Astrocyte (in vitro differentiated cells and primary cell): ENCODE results near the gene DDX4. TPM values are rescaled to one million over a fixed set of nuclear protein-coding genes. Genes with fewer than 3 reads are reported as not detected.

Experiments
- DNase-seq: peaks from one replicate; pipeline ENCODE4 v3.0.0-alpha.2; 2010; ENCODE audit warnings: low read depth
- FAIRE-seq: peaks from 2 replicates; lab custom pipeline; 2011; peaks lifted over from hg19 to GRCh38; lab: Jason Lieb, UNC
- H2AFZ ChIP-seq: 2 replicates; pipeline ENCODE4 v1.6.0; 2012; ENCODE audit warnings: low read depth, low read length, inconsistent platforms
- H3K27ac ChIP-seq: 2 replicates; pipeline ENCODE4 v1.5.1; 2011; ENCODE audit warnings: low read depth, low read length, inconsistent platforms
- H3K27me3 ChIP-seq: 2 replicates; pipeline ENCODE4 v1.6.0; 2011; ENCODE audit warnings: low read length, inconsistent platforms; ENCODE audit not compliant: insufficient read depth
- H3K36me3 ChIP-seq: 2 replicates; pipeline ENCODE4 v1.5.1; 2011; ENCODE audit warnings: low read length, inconsistent platforms; ENCODE audit not compliant: insufficient read depth
- H3K4me1 ChIP-seq: 2 replicates; pipeline ENCODE4 v1.5.1; 2011; ENCODE audit warnings: low read length, inconsistent platforms; ENCODE audit not compliant: insufficient read depth
- H3K4me2 ChIP-seq: 2 replicates; pipeline ENCODE4 v1.6.0; 2012; ENCODE audit warnings: low read length, inconsistent platforms
- H3K4me3 ChIP-seq: 2 replicates; pipeline ENCODE4 v1.5.1; 2011; ENCODE audit warnings: low read depth, mild to moderate bottlenecking, low read length, inconsistent platforms; ENCODE audit not compliant: insufficient read depth
- H3K79me2 ChIP-seq: 2 replicates; pipeline ENCODE4 v1.6.0; 2012; ENCODE audit warnings: mild to moderate bottlenecking, low read length, inconsistent platforms; ENCODE audit not compliant: insufficient read depth
- H3K9ac ChIP-seq: 2 replicates; pipeline ENCODE4 v1.6.0; 2012; ENCODE audit warnings: mild to moderate bottlenecking, low read length, inconsistent platforms
- H3K9me3 ChIP-seq: 2 replicates; pipeline ENCODE4 v1.5.1; 2012; ENCODE audit warnings: low read depth, mild to moderate bottlenecking, low read length, inconsistent platforms; ENCODE audit not compliant: insufficient read depth
- H4K20me1 ChIP-seq: 2 replicates; pipeline ENCODE4 v1.6.0; 2012; ENCODE audit warnings: low read length, inconsistent platforms; ENCODE audit not compliant: insufficient read depth
- H3K27ac Mint-ChIP-seq: one replicate; pipeline ENCODE4 v1.8.0; 2021; ENCODE audit warnings: mild to moderate bottlenecking, mixed read lengths; ENCODE audit not compliant: unreplicated experiment
- H3K27me3 Mint-ChIP-seq: one replicate; pipeline ENCODE4 v1.8.0; 2021; ENCODE audit warnings: low read depth, mixed read lengths; ENCODE audit not compliant: unreplicated experiment
- H3K36me3 Mint-ChIP-seq: one replicate; pipeline ENCODE4 v1.8.0; 2021; ENCODE audit warnings: low read depth, mixed read lengths; ENCODE audit not compliant: unreplicated experiment
- H3K4me1 Mint-ChIP-seq: one replicate; pipeline ENCODE4 v1.8.0; 2021; ENCODE audit warnings: low read depth, mixed read lengths; ENCODE audit not compliant: unreplicated experiment
- H3K4me3 Mint-ChIP-seq: one replicate; pipeline ENCODE4 v1.8.0; 2021; ENCODE audit warnings: mild to moderate bottlenecking, moderate library complexity, mixed read lengths; ENCODE audit not compliant: unreplicated experiment
- H3K9me3 Mint-ChIP-seq: one replicate; pipeline ENCODE4 v1.8.0; 2021; ENCODE audit warnings: mild to moderate bottlenecking, mixed read lengths; ENCODE audit not compliant: unreplicated experiment
- EZH2 ChIP-seq: IDR thresholded peaks from 2 replicates; pipeline ENCODE4 v1.6.1; 2012; ENCODE audit warnings: mild to moderate bottlenecking, low read length, inconsistent platforms; ENCODE audit not compliant: insufficient read depth
- total RNA-seq: library from RNA; stranded (reverse); gene quantifications from 2 replicates; pipeline ENCODE4 v1.2.1, GENCODE V29; 2021
- TF ChIP-seq, protein P1 (sequence below): IDR thresholded peaks from 2 replicates; pipeline ENCODE4 v1.5.1; 2011; ENCODE audit warnings: low read depth, mild to moderate bottlenecking, inconsistent platforms, low read length, moderate library complexity; ENCODE audit not compliant: insufficient read depth

DDX4 gene
- total RNA-seq, 1 donor from 2014 or later: not detected

DNA sequence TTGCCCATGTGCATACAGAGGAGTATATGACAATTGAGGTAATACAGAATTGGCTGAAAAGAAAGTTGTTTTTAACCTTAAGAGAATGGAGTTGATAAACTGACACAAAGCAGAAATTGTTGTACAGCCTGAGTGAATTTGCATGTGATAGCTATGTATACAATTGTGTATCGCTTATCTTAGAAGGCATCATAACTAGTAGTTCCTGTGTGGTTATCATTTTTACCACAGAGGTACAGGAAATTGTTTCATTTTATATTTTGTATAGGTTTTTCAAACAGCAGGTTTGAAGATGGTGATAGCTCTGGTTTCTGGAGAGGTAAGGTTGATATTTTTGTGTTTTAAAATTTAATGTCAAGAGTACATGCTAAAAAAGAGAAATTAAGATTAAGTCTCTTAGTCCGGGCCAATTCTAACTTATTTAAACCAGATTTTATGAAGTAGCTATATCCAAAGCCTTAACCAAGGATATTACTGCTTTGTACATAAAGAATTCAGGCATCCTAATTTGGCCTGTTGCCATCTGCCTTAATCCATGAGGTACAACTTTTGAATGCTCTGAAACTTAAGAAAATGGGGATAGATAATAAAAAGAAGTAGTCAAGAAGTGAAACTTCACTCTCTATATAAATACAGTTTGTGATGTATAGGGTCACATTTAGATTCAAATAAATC, 26.0 kb downstream of the DDX4 start:
- Histone ChIP-seq H3K9me3 (no peaks in the 10 kb centered on the region), H3K27me3 (no peaks in the 10 kb centered on the region), H3K36me3 (no peaks in the 10 kb centered on the region), H3K79me2 (no peaks in the 10 kb centered on the region), H3K4me1 (no peaks in the 10 kb centered on the region), H3K9ac (no peak overlapping the region), H4K20me1 (no peaks in the 10 kb centered on the region), H2AFZ (no peak overlapping the region), H3K4me2 (no peak overlapping the region), H3K27ac (no peak overlapping the region), H3K4me3 (no peak overlapping the region)
- Mint-ChIP-seq H3K27me3 (no peaks in the 10 kb centered on the region), H3K27ac (no peak overlapping the region), H3K4me3 (no peak overlapping the region), H3K4me1 (no peaks in the 10 kb centered on the region), H3K9me3 (no peaks in the 10 kb centered on the region), H3K36me3 (no peaks in the 10 kb centered on the region)
- FAIRE-seq (no peak), DNase-seq (no peak)
- no peak for TF ChIP-seq EZH2
- TF ChIP-seq, protein P1, sequence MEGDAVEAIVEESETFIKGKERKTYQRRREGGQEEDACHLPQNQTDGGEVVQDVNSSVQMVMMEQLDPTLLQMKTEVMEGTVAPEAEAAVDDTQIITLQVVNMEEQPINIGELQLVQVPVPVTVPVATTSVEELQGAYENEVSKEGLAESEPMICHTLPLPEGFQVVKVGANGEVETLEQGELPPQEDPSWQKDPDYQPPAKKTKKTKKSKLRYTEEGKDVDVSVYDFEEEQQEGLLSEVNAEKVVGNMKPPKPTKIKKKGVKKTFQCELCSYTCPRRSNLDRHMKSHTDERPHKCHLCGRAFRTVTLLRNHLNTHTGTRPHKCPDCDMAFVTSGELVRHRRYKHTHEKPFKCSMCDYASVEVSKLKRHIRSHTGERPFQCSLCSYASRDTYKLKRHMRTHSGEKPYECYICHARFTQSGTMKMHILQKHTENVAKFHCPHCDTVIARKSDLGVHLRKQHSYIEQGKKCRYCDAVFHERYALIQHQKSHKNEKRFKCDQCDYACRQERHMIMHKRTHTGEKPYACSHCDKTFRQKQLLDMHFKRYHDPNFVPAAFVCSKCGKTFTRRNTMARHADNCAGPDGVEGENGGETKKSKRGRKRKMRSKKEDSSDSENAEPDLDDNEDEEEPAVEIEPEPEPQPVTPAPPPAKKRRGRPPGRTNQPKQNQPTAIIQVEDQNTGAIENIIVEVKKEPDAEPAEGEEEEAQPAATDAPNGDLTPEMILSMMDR: no peak

DNA sequence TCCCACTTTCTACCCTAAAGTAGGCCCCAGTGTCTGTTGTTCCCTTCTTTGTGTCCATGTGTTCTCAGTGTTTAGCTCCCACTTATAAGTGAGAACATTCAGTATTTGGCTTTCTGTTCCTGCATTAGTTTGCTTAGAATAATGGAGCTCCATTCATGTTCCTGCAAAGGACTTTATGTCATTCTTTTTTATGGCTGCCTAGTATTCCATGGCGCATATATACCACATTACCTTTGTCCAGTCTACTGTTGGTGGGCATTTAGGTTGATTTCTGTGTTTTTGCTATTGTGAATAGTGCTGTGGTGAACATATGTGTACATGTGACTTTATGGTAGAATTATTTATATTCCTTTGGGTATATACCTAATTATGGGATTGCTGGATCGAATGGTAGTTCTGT, 30.4 kb downstream of the DDX4 start:
- no peak overlapping the region for H3K4me3 ChIP-seq
- H3K36me3 ChIP-seq: no peaks in the 10 kb centered on the region
- DNase-seq (no peak), FAIRE-seq (no peak)
- Mint-ChIP-seq H3K4me3 (no peak overlapping the region), H3K27me3 (no peaks in the 10 kb centered on the region), H3K4me1 (no peaks in the 10 kb centered on the region), H3K9me3 (peaks cover 2% of the 10 kb centered on the region), H3K27ac (no peak overlapping the region), H3K36me3 (no peaks in the 10 kb centered on the region)
- H3K4me2 ChIP-seq: no peak overlapping the region
- no peaks in the 10 kb centered on the region for H3K79me2 ChIP-seq
- H3K27ac ChIP-seq: no peak overlapping the region
- no peak for TF ChIP-seq EZH2
- TF ChIP-seq, protein P1: no peak
- H3K27me3 ChIP-seq: no peaks in the 10 kb centered on the region
- H2AFZ ChIP-seq: no peak overlapping the region
- H3K9me3 ChIP-seq: no peaks in the 10 kb centered on the region
- H3K9ac ChIP-seq: no peak overlapping the region
- H3K4me1 ChIP-seq: no peaks in the 10 kb centered on the region
- no peaks in the 10 kb centered on the region for H4K20me1 ChIP-seq

DNA sequence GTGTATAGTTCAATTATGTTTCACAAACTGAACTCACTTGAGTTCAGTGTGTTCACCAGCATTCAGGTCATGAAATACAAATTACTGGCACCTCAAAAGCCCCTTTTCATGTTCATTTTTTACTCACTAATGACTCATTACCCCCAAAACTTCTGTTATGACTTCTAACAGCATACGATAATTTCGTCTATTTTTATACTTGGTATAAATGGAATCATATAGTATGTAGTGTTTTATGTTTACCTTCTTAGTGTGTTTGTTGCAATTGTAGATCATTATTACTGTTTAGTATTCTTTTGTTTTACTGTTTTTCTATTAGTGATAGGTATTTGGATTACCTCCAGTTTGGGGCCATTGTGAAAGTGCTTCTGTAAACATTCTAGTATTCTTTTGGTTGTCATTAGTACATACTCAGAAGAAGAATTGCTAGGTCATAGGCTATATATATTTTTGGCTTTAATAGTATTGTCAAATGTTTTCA, 33.4 kb downstream of the DDX4 start:
- H3K4me3 Mint-ChIP-seq: no peak overlapping the region
- TF ChIP-seq, protein P1: no peak
- TF ChIP-seq EZH2: no peak
- no peak overlapping the region for H3K27ac Mint-ChIP-seq
- no peak for DNase-seq
- no peaks in the 10 kb centered on the region for H3K9me3 ChIP-seq
- H3K9me3 Mint-ChIP-seq: peaks cover 2% of the 10 kb centered on the region
- no peaks in the 10 kb centered on the region for H3K36me3 Mint-ChIP-seq
- H4K20me1 ChIP-seq: no peaks in the 10 kb centered on the region
- H3K4me1 ChIP-seq: no peaks in the 10 kb centered on the region
- H3K27me3 Mint-ChIP-seq: no peaks in the 10 kb centered on the region
- H3K4me3 ChIP-seq: no peak overlapping the region
- H3K9ac ChIP-seq: no peak overlapping the region
- H3K36me3 ChIP-seq: no peaks in the 10 kb centered on the region
- H3K79me2 ChIP-seq: no peaks in the 10 kb centered on the region
- no peaks in the 10 kb centered on the region for H3K27me3 ChIP-seq
- H2AFZ ChIP-seq: no peak overlapping the region
- H3K4me2 ChIP-seq: no peak overlapping the region
- H3K27ac ChIP-seq: no peak overlapping the region
- no peaks in the 10 kb centered on the region for H3K4me1 Mint-ChIP-seq
- no peak for FAIRE-seq
